H9 (cell line): ENCODE measurements around the gene CTNNA1. TPM values are rescaled to one million over a fixed set of nuclear protein-coding genes. Genes with fewer than 3 reads are reported as not detected.

ENCODE experiments used
- DNase-seq: peaks from one replicate; pipeline ENCODE4 v3.0.0-alpha.2; 2017
- H2AFZ ChIP-seq: one replicate; pipeline ENCODE4 v1.6.1; 2013; ENCODE audit warnings: mild to moderate bottlenecking, low read length, control low read depth, moderate library complexity
- H2AK5ac ChIP-seq: 2 replicates; pipeline ENCODE4 v1.6.1; 2013; ENCODE audit warnings: low read length, control low read depth, mixed read lengths; ENCODE audit not compliant: insufficient read length
- H2BK120ac ChIP-seq: one replicate; pipeline ENCODE4 v1.6.1; 2013; ENCODE audit warnings: low read depth, mild to moderate bottlenecking, low read length, control low read depth, inconsistent platforms; ENCODE audit not compliant: poor library complexity, severe bottlenecking
- H2BK12ac ChIP-seq: 2 replicates; pipeline ENCODE4 v1.6.1; 2013; ENCODE audit warnings: low read length, control low read depth, mixed read lengths, low read depth; ENCODE audit not compliant: insufficient read length
- H2BK15ac ChIP-seq: 2 replicates; pipeline ENCODE4 v1.6.1; 2013; ENCODE audit warnings: low read depth, low read length, control low read depth
- H2BK20ac ChIP-seq: one replicate; pipeline ENCODE4 v1.6.1; 2013; ENCODE audit warnings: low read depth, mild to moderate bottlenecking, low read length, control low read depth, inconsistent platforms; ENCODE audit not compliant: poor library complexity, severe bottlenecking
- H2BK5ac ChIP-seq: 2 replicates; pipeline ENCODE4 v1.6.1; 2013; ENCODE audit warnings: low read length, control low read depth, mixed read lengths; ENCODE audit not compliant: insufficient read length
- H3K14ac ChIP-seq: 2 replicates; pipeline ENCODE4 v1.6.1; 2013; ENCODE audit warnings: low read length, control low read depth; ENCODE audit not compliant: insufficient read depth
- H3K18ac ChIP-seq: 2 replicates; pipeline ENCODE4 v1.6.1; 2013; ENCODE audit warnings: low read depth, mild to moderate bottlenecking, mixed read lengths, low read length, control low read depth; ENCODE audit not compliant: insufficient read length
- H3K23ac ChIP-seq: 2 replicates; pipeline ENCODE4 v1.6.1; 2013; ENCODE audit warnings: low read length, control low read depth, mixed read lengths, low read depth; ENCODE audit not compliant: insufficient read length
- H3K23me2 ChIP-seq: 2 replicates; pipeline ENCODE4 v1.6.1; 2013; ENCODE audit warnings: low read depth, mild to moderate bottlenecking, mixed read lengths, low read length, control low read depth; ENCODE audit not compliant: insufficient read length, poor library complexity, severe bottlenecking
- H3K27ac ChIP-seq: 2 replicates; pipeline ENCODE4 v1.5.1; 2013; ENCODE audit warnings: low read length, control low read depth, mixed read lengths, low read depth; ENCODE audit not compliant: insufficient read length
- H3K27me3 ChIP-seq: 2 replicates; pipeline ENCODE4 v1.6.1; 2013; ENCODE audit warnings: low read length, control low read depth, inconsistent platforms; ENCODE audit not compliant: insufficient read depth
- H3K4ac ChIP-seq: 2 replicates; pipeline ENCODE4 v1.6.1; 2013; ENCODE audit warnings: low read depth, mild to moderate bottlenecking, control low read depth, inconsistent platforms, low read length, moderate library complexity
- H3K4me1 ChIP-seq: 2 replicates; pipeline ENCODE4 v1.6.1; 2013; ENCODE audit warnings: low read length, control low read depth, inconsistent platforms; ENCODE audit not compliant: insufficient read depth
- H3K4me2 ChIP-seq: 2 replicates; pipeline ENCODE4 v1.6.1; 2013; ENCODE audit warnings: low read length, control low read depth, mixed read lengths; ENCODE audit not compliant: insufficient read length, insufficient read depth
- H3K56ac ChIP-seq: 2 replicates; pipeline ENCODE4 v1.6.1; 2013; ENCODE audit warnings: low read depth, mild to moderate bottlenecking, mixed read lengths, low read length, control low read depth; ENCODE audit not compliant: insufficient read length
- H3K79me1 ChIP-seq: 2 replicates; pipeline ENCODE4 v1.6.1; 2013; ENCODE audit warnings: low read depth, mild to moderate bottlenecking, moderate library complexity, low read length, control low read depth, inconsistent platforms; ENCODE audit not compliant: insufficient read depth, poor library complexity, severe bottlenecking
- H3K79me2 ChIP-seq: 2 replicates; pipeline ENCODE4 v1.6.1; 2013; ENCODE audit warnings: low read length, control low read depth, inconsistent platforms; ENCODE audit not compliant: insufficient read depth
- H3K9ac ChIP-seq: 2 replicates; pipeline ENCODE4 v1.6.1; 2013; ENCODE audit warnings: low read length, control low read depth, mixed read lengths; ENCODE audit not compliant: insufficient read length; ENCODE audit errors: extremely low read depth
- H3K9me3 ChIP-seq: one replicate; pipeline ENCODE4 v1.6.1; 2013; ENCODE audit warnings: low read depth, low read length, inconsistent platforms; ENCODE audit not compliant: control insufficient read depth
- H3T11ph ChIP-seq: one replicate; pipeline ENCODE4 v1.6.1; 2013; ENCODE audit warnings: mild to moderate bottlenecking, low read length, control low read depth, inconsistent platforms
- H4K20me1 ChIP-seq: one replicate; pipeline ENCODE4 v1.6.1; 2013; ENCODE audit not compliant: control insufficient read depth, insufficient read length, insufficient read depth
- H4K5ac ChIP-seq: 2 replicates; pipeline ENCODE4 v1.6.1; 2013; ENCODE audit warnings: low read depth, mild to moderate bottlenecking, mixed read lengths, low read length, control low read depth; ENCODE audit not compliant: insufficient read length
- H4K8ac ChIP-seq: replicated peaks from 2 replicates; pipeline ENCODE4 v1.6.1; 2013; ENCODE audit warnings: low read length, control low read depth, mixed read lengths, low read depth; ENCODE audit not compliant: insufficient read length
- H4K91ac ChIP-seq: 2 replicates; pipeline ENCODE4 v1.6.1; 2013; ENCODE audit warnings: low read depth, mild to moderate bottlenecking, moderate library complexity, mixed read lengths, low read length, control low read depth; ENCODE audit not compliant: insufficient read length
- H3K27ac Mint-ChIP-seq, 3 experiments: 2 replicates in 2 of 3; 3 replicates in 1 of 3; pipeline ENCODE4 v1.8.0; 2020 to 2021; ENCODE audit warnings: mixed read lengths in 3 of 3, mild to moderate bottlenecking in 1 of 3, moderate library complexity in 1 of 3
- H3K27me3 Mint-ChIP-seq: 2 replicates; pipeline ENCODE4 v1.8.0; 2021; ENCODE audit warnings: low read depth, mild to moderate bottlenecking, moderate library complexity, mixed read lengths
- H3K36me3 Mint-ChIP-seq, 3 experiments: 2 replicates in 2 of 3; 3 replicates in 1 of 3; pipeline ENCODE4 v1.8.0; 2020 to 2021; ENCODE audit warnings: low read depth in 3 of 3, mixed read lengths in 3 of 3; ENCODE audit not compliant: insufficient read depth in 1 of 3
- H3K4me1 Mint-ChIP-seq, 2 experiments: 2 replicates each; pipeline ENCODE4 v1.8.0; 2020; ENCODE audit warnings: mixed read lengths in 2 of 2
- H3K4me3 Mint-ChIP-seq, 2 experiments: 2 replicates in 1 of 2; 3 replicates in 1 of 2; pipeline ENCODE4 v1.8.0; 2020 to 2021; ENCODE audit warnings: mild to moderate bottlenecking in 2 of 2, mixed read lengths in 2 of 2, moderate library complexity in 1 of 2
- H3K9me3 Mint-ChIP-seq, 2 experiments: 2 replicates in 1 of 2; 3 replicates in 1 of 2; pipeline ENCODE4 v1.8.0; 2020; ENCODE audit warnings: mild to moderate bottlenecking in 2 of 2, mixed read lengths in 2 of 2, moderate library complexity in 1 of 2
- WGBS: extraction: QIAGEN DNeasy Blood & Tissue Kit; methylation state at CpG from one replicate; pipeline ENCODE4 v1.1.7; 2013; ENCODE audit warnings: missing lambda C conversion rate, low lambda C conversion rate, mixed read lengths; ENCODE audit not compliant: insufficient read length; ENCODE audit errors: extremely low coverage; 5-methylcytosine and 5-hydroxymethylcytosine counted together
- total RNA-seq: library from RNA; stranded (reverse); gene quantifications from 2 replicates; pipeline ENCODE4 v1.2.1, GENCODE V29; 2021
- TF ChIP-seq, protein P1 (sequence below): fragments of 200-600 bp; sonication (generic); conservative IDR thresholded peaks from 3 replicates; pipeline ENCODE4 v1.8.0; 2021; ENCODE audit warnings: antibody characterized with exemption, mild to moderate bottlenecking

Gene CTNNA1
- total RNA-seq, 1 experiment from 2014 or later: 354 TPM

DNA sequence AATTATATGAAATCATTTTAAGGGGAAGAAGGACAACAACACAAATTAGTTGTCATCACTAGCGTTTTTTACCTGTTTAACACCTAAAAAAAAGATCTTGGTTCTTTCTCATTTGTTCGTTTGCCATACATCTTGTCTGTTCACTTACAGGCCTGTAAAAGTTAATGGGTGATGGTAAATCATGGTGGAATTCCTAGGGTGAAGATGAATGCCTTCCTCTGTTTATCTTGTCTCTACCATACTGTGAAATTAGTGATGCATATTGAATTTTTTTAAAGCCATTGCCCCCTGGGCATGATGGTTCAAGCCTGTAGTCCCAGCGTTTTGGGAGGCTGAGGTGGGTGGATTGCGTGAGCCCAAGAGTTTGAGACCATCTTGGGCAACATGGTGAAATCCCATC lies 75.3 kb downstream of the CTNNA1 start:
- no peak overlapping the region for H3K4me3 Mint-ChIP-seq
- H3K27ac ChIP-seq: no peak overlapping the region
- no CpG with 5 or more reads among the region's 4 CpGs for WGBS

More for the DNA sequence above, 75.3 kb downstream of the CTNNA1 start:
- Histone ChIP-seq H3K27me3 (no peaks in the 10 kb centered on the region), H4K8ac (no peak overlapping the region), H4K20me1 (no peaks in the 10 kb centered on the region), H3K79me2 (no peaks in the 10 kb centered on the region), H2BK5ac (no peak overlapping the region), H3K4me1 (peaks cover 6% of the 10 kb centered on the region; the same call in 1 of the 2 replicates), H3K14ac (no peak overlapping the region), H3K9me3 (no peaks in the 10 kb centered on the region), H3K18ac (no peak overlapping the region), H3K23ac (no peak overlapping the region), H2BK20ac (no peak overlapping the region), H3K79me1 (peaks cover 3% of the 10 kb centered on the region), H2BK15ac (no peak overlapping the region), H2AFZ (no peak overlapping the region), H2BK120ac (no peak overlapping the region), H3K9ac (no peak overlapping the region), H2AK5ac (no peak overlapping the region), H3K4ac (no peak overlapping the region), H3K4me2 (no peak overlapping the region), H2BK12ac (no peak overlapping the region), H4K5ac (no peak overlapping the region), H3K23me2 (no peaks in the 10 kb centered on the region), H3K56ac (no peak overlapping the region), H3T11ph (no peak overlapping the region), H4K91ac (no peak overlapping the region)
- H3K27me3 Mint-ChIP-seq: no peaks in the 10 kb centered on the region
- no peaks in the 10 kb centered on the region for H3K9me3 Mint-ChIP-seq
- TF ChIP-seq, protein P1, sequence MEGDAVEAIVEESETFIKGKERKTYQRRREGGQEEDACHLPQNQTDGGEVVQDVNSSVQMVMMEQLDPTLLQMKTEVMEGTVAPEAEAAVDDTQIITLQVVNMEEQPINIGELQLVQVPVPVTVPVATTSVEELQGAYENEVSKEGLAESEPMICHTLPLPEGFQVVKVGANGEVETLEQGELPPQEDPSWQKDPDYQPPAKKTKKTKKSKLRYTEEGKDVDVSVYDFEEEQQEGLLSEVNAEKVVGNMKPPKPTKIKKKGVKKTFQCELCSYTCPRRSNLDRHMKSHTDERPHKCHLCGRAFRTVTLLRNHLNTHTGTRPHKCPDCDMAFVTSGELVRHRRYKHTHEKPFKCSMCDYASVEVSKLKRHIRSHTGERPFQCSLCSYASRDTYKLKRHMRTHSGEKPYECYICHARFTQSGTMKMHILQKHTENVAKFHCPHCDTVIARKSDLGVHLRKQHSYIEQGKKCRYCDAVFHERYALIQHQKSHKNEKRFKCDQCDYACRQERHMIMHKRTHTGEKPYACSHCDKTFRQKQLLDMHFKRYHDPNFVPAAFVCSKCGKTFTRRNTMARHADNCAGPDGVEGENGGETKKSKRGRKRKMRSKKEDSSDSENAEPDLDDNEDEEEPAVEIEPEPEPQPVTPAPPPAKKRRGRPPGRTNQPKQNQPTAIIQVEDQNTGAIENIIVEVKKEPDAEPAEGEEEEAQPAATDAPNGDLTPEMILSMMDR: no peak
- H3K27ac Mint-ChIP-seq: peak overlapping the region in 1 of 3 experiments; percentile 65; a peak in 1 of 7 replicates
- DNase-seq: no peak
- H3K36me3 Mint-ChIP-seq: peaks cover 29 to 51% (median 45%) of the 10 kb centered on the region in 3 experiments
- H3K4me1 Mint-ChIP-seq: peaks cover 45 to 50% of the 10 kb centered on the region in 2 experiments
